ENCODE measurements around the gene SNX8. TPM values are rescaled to one million over a fixed set of nuclear protein-coding genes. Genes with fewer than 3 reads are reported as not detected.

The SNX8 gene, protein sequence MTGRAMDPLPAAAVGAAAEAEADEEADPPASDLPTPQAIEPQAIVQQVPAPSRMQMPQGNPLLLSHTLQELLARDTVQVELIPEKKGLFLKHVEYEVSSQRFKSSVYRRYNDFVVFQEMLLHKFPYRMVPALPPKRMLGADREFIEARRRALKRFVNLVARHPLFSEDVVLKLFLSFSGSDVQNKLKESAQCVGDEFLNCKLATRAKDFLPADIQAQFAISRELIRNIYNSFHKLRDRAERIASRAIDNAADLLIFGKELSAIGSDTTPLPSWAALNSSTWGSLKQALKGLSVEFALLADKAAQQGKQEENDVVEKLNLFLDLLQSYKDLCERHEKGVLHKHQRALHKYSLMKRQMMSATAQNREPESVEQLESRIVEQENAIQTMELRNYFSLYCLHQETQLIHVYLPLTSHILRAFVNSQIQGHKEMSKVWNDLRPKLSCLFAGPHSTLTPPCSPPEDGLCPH
- total RNA-seq (2022) (31.0 and 31.2 TPM in 2 replicates), Bru-seq, nascent RNA (percentile 50 among the genes with signal in this experiment), BruChase-seq, experiment 1, labeled RNA remaining after a 6-hour chase (percentile 52 among the genes with signal in this experiment), BruChase-seq, experiment 2, labeled RNA remaining after a 2-hour chase (percentile 47 among the genes with signal in this experiment)
- long read RNA-seq, full-length matches to known transcripts, result 37 of 47 reads
- long read RNA-seq, partial matches to known transcripts, result 2 of 47 reads
- long read RNA-seq, other reads (novel, unspliced or antisense), result 8 of 47 reads

- Mint-ChIP-seq H3K36me3 (ENCODE audit: insufficient read depth, unreplicated experiment) (no peaks in the 10 kb centered on the region), H3K9me3 (ENCODE audit: unreplicated experiment) (no peaks in the 10 kb centered on the region), H3K27ac (ENCODE audit: low read depth, unreplicated experiment) (no peak within 1 kb of the TSS), H3K4me1 (ENCODE audit: insufficient read depth, unreplicated experiment) (peaks cover 10% of the 10 kb centered on the region), H3K27me3 (ENCODE audit: insufficient read depth, unreplicated experiment) (no peaks in the 10 kb centered on the region), H3K4me3 (ENCODE audit: unreplicated experiment) (no peak within 1 kb of the TSS)
- peak; percentile 82 for DNase-seq (ENCODE audit: unreplicated experiment)
- ChIA-PET CTCF (interaction anchor here (0.9 kb wide), 1 partner anchor 46 kb away, joined by 3 read pairs; no protein-coding TSS in a partner anchor), POLR2A (interaction anchor here (0.6 to 1.7 kb wide), 8 partner anchors 16 to 175 kb away, joined by 3 to 12 read pairs (median 3); partner anchors contain the start of genes EIF3B, MRM2 and NUDT1)
- intact Hi-C loops (cut with micrococcal nuclease), result no loop called here
- no TSS peak for BruUV-seq (replicated peaks)
- TF ChIP-seq CTCF (IDR thresholded peaks at IDR 0.05; ENCODE audit: unreplicated experiment), result no peak
Measured at GRCh38 chr7:2314209-2314955, at the start of gene SNX8. TSS of gene SNX8 (minus strand) at chr7:2314441. CDS start at chr7:2314421, 20 bp downstream.

DNA sequence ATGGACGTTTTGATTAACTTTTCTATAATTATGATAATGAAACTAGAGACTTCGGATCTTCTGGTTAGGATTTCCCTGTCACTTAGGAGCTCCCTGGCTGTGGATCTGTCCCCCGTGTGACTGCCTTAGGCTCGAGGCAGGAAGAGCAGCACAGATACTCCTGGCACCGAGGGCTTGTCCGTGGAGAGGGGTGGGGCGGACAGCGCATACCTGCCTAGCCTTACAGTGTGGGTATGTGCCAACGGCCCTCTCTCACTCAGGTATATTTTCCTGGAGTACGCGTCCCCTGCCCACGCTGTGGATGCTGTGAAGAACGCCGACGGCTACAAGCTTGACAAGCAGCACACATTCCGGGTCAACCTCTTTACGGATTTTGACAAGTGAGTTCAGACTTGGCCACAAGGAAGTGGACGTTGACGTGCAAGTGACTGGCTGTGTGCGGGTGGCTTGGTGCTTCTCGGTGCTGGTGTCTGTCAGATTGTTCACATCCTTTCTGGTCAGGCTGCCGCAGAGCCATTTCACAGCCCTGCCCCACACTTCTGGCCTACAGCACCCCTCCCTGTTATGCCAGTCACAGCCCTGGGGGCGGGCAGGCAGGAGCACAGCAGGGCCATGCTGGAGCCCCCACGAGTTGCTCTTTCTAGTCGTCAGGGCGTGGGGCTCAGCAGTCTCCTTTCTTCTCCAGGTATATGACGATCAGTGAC is 48.3 kb upstream of the SNX8 start:
- no peaks in the 10 kb centered on the region for H3K27me3 Mint-ChIP-seq (ENCODE audit: insufficient read depth, unreplicated experiment)
- DNase-seq (ENCODE audit: unreplicated experiment), result no peak
- POLR2A ChIA-PET, result no interaction called here
- no peak overlapping the region for H3K4me3 Mint-ChIP-seq (ENCODE audit: unreplicated experiment)
- H3K27ac Mint-ChIP-seq (ENCODE audit: low read depth, unreplicated experiment), result no peak overlapping the region
- CTCF ChIA-PET, result interaction anchor here (0.7 kb wide), 1 partner anchor 1369 kb away, joined by 3 read pairs; no protein-coding TSS in a partner anchor
- H3K4me1 Mint-ChIP-seq (ENCODE audit: insufficient read depth, unreplicated experiment), result peaks cover 17% of the 10 kb centered on the region
- intact Hi-C loops (cut with micrococcal nuclease), result no loop called here
- BruUV-seq (replicated peaks), result no TSS peak
- no peaks in the 10 kb centered on the region for H3K9me3 Mint-ChIP-seq (ENCODE audit: unreplicated experiment)
- H3K36me3 Mint-ChIP-seq (ENCODE audit: insufficient read depth, unreplicated experiment), result peaks cover 93% of the 10 kb centered on the region
- TF ChIP-seq CTCF (IDR thresholded peaks at IDR 0.05; ENCODE audit: unreplicated experiment), result no peak

GRCh38 chr7:2360796-2361195 is 46.6 kb upstream of the SNX8 start:
- no peak for DNase-seq (ENCODE audit: unreplicated experiment)
- intact Hi-C loops (cut with micrococcal nuclease), result no loop called here
- H3K27ac Mint-ChIP-seq (ENCODE audit: low read depth, unreplicated experiment), result no peak overlapping the region

More at GRCh38 chr7:2360796-2361195, 46.6 kb upstream of the SNX8 start:
- no peak for TF ChIP-seq CTCF (IDR thresholded peaks at IDR 0.05; ENCODE audit: unreplicated experiment)
- POLR2A ChIA-PET, result interaction anchor here (0.6 kb wide), 1 partner anchor 69 kb away, joined by 4 read pairs; no protein-coding TSS in a partner anchor
- BruUV-seq (replicated peaks), result no TSS peak
- Mint-ChIP-seq H3K4me1 (ENCODE audit: insufficient read depth, unreplicated experiment) (peaks cover 23% of the 10 kb centered on the region), H3K4me3 (ENCODE audit: unreplicated experiment) (no peak overlapping the region), H3K9me3 (ENCODE audit: unreplicated experiment) (no peaks in the 10 kb centered on the region), H3K36me3 (ENCODE audit: insufficient read depth, unreplicated experiment) (peaks cover 91% of the 10 kb centered on the region), H3K27me3 (ENCODE audit: insufficient read depth, unreplicated experiment) (no peaks in the 10 kb centered on the region)
- CTCF ChIA-PET, result no interaction called here

All from MCF 10A (cell line).